Activated B cell treated with CpG ODN at 0.5 μM for 24 hours (primary cell): ENCODE measurements around the gene LMX1B. TPM values are rescaled to one million over a fixed set of nuclear protein-coding genes. Genes with fewer than 3 reads are reported as not detected.

Experiments
- ATAC-seq: fragments of 200-7000 bp; cut with Tn5 transposase; one replicate; pipeline ENCODE4 v1.10.0; 2021; ENCODE audit warnings: low read depth, mild to moderate bottlenecking, moderate library complexity
- CTCF ChIA-PET: fragments of 350-600 bp; sonication (Branson Sonifier 250); formaldehyde crosslinking; loops from one replicate; lab custom pipeline; 2021; ENCODE audit warnings: antibody characterized with exemption; lab: Charles Lee
- POLR2A ChIA-PET: fragments of 350-600 bp; sonication (Branson Sonifier 250); formaldehyde crosslinking; loops from one replicate; lab custom pipeline; 2021; ENCODE audit warnings: antibody characterized with exemption; lab: Charles Lee
- DNase-seq: peaks from one replicate; pipeline ENCODE4 v3.0.0; 2022
- H3K27ac Mint-ChIP-seq: one replicate; pipeline ENCODE4 v1.8.0; 2020; ENCODE audit warnings: mixed read lengths
- H3K27me3 Mint-ChIP-seq: one replicate; pipeline ENCODE4 v1.8.0; 2021; ENCODE audit warnings: mixed read lengths
- H3K36me3 Mint-ChIP-seq: one replicate; pipeline ENCODE4 v1.8.0; 2021; ENCODE audit warnings: low read depth, mixed read lengths
- H3K4me1 Mint-ChIP-seq: one replicate; pipeline ENCODE4 v1.8.0; 2021; ENCODE audit warnings: mixed read lengths
- H3K4me3 Mint-ChIP-seq: one replicate; pipeline ENCODE4 v1.8.0; 2020; ENCODE audit warnings: mild to moderate bottlenecking, mixed read lengths
- H3K9me3 Mint-ChIP-seq: one replicate; pipeline ENCODE4 v1.8.0; 2020; ENCODE audit warnings: mixed read lengths
- intact Hi-C: fragments of 100-400 bp; cut with micrococcal nuclease; formaldehyde crosslinking; loops from one replicate; pipeline ENCODE4 v1.15.1; 2024
- total RNA-seq: library from RNA; stranded (reverse); gene quantifications from 2 replicates; pipeline ENCODE4 v1.2.3, GENCODE V29; 2022
- TF ChIP-seq, protein P1 (sequence below): fragments of 200-600 bp; IDR thresholded peaks from one replicate; pipeline ENCODE4 v1.8.0; 2022; ENCODE audit warnings: antibody characterized with exemption, mild to moderate bottlenecking

Gene LMX1B
- total RNA-seq, 1 donor from 2014 or later, result not detected

DNA sequence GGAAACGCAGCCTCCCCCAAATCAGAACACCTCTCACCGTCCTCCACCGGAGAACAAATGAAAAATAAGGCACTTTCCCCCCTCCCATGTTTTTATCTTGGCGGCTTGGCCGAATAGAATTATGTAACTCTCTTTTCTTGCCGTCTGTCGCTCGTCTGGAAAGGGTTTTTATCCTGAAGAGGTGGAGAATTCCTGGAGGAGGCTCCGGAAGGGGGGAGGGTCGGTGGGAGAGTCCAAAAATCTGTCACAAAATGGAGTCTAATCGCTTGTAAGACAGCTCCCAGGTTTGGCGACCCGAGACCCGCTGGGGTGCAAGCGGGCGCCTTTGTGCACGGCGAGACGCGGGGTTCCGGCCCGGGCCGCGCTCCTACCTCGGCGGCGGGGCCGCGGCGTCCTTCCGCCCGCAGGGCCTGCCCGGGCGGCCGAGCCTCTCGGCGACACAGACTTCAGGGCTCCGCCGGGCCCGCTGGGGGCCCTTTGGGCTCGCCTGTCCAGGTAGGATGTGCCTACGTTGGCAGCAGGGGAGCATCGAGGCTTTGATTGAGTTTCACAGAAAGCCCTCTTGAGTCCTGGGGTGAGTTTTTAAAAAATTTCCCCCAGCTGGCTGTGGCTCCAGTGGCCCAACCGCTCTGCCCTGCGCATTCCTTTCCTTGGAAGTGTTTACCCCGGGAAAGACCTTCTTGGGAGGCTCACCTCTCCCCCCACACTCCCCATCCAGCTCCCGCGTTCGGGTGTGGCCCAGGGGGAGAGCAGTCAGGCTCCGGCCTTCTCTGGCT is 5.0 kb downstream of the LMX1B start:
- no peak overlapping the region for H3K27ac Mint-ChIP-seq
- H3K27me3 Mint-ChIP-seq, result peaks cover 68% of the 10 kb centered on the region
- no peaks in the 10 kb centered on the region for H3K9me3 Mint-ChIP-seq
- intact Hi-C loops, result no loop called here
- ATAC-seq, result no peak
- TF ChIP-seq, protein P1, sequence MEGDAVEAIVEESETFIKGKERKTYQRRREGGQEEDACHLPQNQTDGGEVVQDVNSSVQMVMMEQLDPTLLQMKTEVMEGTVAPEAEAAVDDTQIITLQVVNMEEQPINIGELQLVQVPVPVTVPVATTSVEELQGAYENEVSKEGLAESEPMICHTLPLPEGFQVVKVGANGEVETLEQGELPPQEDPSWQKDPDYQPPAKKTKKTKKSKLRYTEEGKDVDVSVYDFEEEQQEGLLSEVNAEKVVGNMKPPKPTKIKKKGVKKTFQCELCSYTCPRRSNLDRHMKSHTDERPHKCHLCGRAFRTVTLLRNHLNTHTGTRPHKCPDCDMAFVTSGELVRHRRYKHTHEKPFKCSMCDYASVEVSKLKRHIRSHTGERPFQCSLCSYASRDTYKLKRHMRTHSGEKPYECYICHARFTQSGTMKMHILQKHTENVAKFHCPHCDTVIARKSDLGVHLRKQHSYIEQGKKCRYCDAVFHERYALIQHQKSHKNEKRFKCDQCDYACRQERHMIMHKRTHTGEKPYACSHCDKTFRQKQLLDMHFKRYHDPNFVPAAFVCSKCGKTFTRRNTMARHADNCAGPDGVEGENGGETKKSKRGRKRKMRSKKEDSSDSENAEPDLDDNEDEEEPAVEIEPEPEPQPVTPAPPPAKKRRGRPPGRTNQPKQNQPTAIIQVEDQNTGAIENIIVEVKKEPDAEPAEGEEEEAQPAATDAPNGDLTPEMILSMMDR, result no peak
- H3K36me3 Mint-ChIP-seq, result no peaks in the 10 kb centered on the region
- DNase-seq, result no peak
- H3K4me3 Mint-ChIP-seq, result no peak overlapping the region
- ChIA-PET CTCF (no interaction called here), POLR2A (no interaction called here)
- peaks cover 18% of the 10 kb centered on the region for H3K4me1 Mint-ChIP-seq

DNA sequence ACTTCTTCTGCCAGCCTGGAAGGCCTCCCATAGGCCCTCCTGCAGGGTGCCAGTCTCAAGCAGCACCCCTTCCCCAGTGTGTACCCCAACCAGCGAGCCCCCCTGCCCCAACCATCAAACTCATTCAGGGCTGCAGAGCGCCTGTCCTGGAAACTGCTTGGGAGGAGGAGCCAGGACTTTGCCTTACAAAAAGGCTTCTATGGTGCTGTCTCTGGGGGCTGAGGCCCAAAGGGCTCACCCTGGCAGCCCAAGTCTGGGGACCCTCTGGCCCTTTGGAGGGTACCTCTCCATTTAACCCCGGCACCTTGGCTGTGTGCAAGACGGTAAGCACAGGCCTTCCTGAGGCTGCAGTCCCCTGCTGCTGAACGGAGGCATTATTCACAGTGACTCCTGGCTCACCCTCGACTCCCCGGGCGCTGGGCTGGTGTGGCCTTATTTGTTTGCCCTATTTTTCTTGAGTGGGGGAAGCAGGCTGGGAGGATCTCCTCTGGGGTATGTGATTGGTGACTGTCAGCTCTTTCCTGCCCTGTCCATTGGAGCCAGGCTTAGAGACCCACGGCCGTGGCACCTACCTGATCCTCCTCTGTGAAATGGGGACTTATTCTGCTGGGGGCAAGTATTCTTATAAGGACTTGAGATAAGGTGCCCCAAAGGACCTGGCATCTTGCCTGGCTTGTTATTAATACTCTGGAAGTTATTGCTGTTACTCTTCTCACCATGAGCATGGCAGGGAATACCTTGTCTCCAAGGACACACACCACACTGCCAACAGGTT is 5.8 kb downstream of the LMX1B start:
- no peak overlapping the region for H3K4me3 Mint-ChIP-seq
- TF ChIP-seq, protein P1, result no peak
- CTCF ChIA-PET, result no interaction called here
- no peak overlapping the region for H3K27ac Mint-ChIP-seq
- intact Hi-C loops, result no loop called here
- H3K27me3 Mint-ChIP-seq, result peaks cover 67% of the 10 kb centered on the region
- H3K4me1 Mint-ChIP-seq, result peaks cover 15% of the 10 kb centered on the region
- no peaks in the 10 kb centered on the region for H3K36me3 Mint-ChIP-seq
- DNase-seq (no peak), ATAC-seq (no peak)
- no peaks in the 10 kb centered on the region for H3K9me3 Mint-ChIP-seq
- POLR2A ChIA-PET, result no interaction called here

DNA sequence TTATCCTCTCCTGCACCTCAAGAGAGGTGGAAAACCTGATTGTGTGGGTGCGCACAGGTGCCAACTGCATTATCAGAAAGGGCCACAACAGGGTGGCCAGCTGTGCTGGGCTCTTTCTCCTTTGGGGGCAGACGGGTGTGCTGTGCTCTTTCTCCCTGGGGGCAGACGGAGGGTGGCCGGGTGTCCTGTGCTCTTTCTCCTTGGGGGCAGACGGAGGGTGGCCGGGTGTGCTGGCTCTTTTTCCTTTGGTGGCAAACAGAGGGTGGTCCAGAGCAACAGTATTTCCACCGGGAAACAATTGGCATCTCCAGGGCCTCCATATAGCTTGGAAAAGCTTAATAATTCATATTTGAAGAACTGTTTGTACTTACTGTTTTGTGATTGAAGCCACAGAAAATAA is 6.8 kb downstream of the LMX1B start:
- CTCF ChIA-PET, result no interaction called here
- Mint-ChIP-seq H3K36me3 (no peaks in the 10 kb centered on the region), H3K4me1 (peaks cover 17% of the 10 kb centered on the region), H3K9me3 (no peaks in the 10 kb centered on the region), H3K27me3 (peaks cover 70% of the 10 kb centered on the region), H3K27ac (no peak overlapping the region), H3K4me3 (no peak overlapping the region)
- POLR2A ChIA-PET, result no interaction called here
- intact Hi-C loops, result no loop called here
- no peak for DNase-seq
- TF ChIP-seq, protein P1, result no peak
- ATAC-seq, result no peak

DNA sequence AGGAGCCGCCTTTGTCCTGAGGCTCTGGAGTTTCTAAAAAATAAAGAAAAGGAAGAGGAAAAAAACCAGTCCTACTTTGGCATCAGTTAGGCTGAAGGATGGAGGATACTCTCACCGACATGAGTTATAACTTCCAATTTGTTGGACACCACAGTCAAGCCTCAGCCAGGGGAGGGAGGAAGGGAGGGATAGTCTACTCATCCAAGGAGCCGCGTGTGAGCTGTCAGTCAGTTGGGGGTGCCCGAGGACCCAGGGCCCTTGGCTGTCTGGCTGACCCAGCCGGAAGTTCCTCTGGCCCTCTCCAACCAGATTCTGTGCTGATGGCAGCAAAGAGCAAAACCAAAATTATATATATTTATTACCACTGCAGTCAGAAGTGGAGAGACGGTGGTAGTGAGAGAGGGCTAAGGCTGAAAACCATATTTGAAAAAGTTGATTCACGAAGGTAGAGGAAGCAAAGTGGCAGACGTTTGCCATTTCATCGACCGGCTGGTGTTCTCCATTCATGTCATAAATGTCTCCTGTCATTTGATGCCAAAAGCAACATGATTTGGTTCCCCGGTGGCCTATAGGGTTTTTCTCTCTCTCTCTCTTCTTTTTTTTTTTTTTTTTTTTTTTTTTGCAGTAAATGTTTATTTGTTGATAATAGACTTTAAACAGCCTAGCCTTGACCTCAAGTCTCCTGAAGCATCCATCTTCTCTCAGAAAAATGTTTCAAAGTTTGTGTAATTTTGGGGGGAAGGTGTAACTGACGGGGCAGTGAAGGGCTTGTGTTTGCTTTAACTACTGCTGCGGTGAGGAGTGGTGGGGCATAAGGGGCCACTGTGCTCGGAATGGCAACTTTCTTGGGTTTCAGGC is 7.6 kb downstream of the LMX1B start:
- H3K27me3 Mint-ChIP-seq, result peaks cover 67% of the 10 kb centered on the region

More for the DNA sequence above, 7.6 kb downstream of the LMX1B start:
- CTCF ChIA-PET, result no interaction called here
- no peaks in the 10 kb centered on the region for H3K9me3 Mint-ChIP-seq
- TF ChIP-seq, protein P1, result no peak
- ATAC-seq (no peak), DNase-seq (no peak)
- intact Hi-C loops, result no loop called here
- POLR2A ChIA-PET, result no interaction called here
- no peak overlapping the region for H3K27ac Mint-ChIP-seq
- H3K4me1 Mint-ChIP-seq, result peaks cover 23% of the 10 kb centered on the region
- H3K4me3 Mint-ChIP-seq, result no peak overlapping the region
- H3K36me3 Mint-ChIP-seq, result no peaks in the 10 kb centered on the region
